Liver (tissue), 9 donors: Measurements from ENCODE around the gene LGALS7B. TPM values are rescaled to one million over a fixed set of nuclear protein-coding genes. Genes with fewer than 3 reads are reported as not detected.
"Not testable (repeated sequence)": the region's sequence is repeated elsewhere in the genome, so short reads cannot be mapped to it uniquely, and the experiment has no call there.

Experiments
- DNase-seq: peaks from one replicate; pipeline ENCODE4 v3.0.0-alpha.2; 2017; ENCODE audit warnings: low spot score
- H3K27ac ChIP-seq, 2 donors: one replicate each; pipeline ENCODE4 v1.7.0; 2013; ENCODE audit warnings: inconsistent platforms in 2 of 2, low read length in 2 of 2, control low read depth in 1 of 2, low read depth in 1 of 2, mild to moderate bottlenecking in 1 of 2
- H3K27me3 ChIP-seq, 4 donors: one replicate each; pipeline versions ENCODE4 v1.6.1 to v1.7.0; 2013; ENCODE audit warnings: low read length in 3 of 4, inconsistent platforms in 1 of 4, mild to moderate bottlenecking in 1 of 4, moderate library complexity in 1 of 4; ENCODE audit not compliant: control insufficient read depth in 4 of 4, insufficient read depth in 4 of 4
- H3K36me3 ChIP-seq, 4 donors: one replicate each; pipeline versions ENCODE4 v1.6.1 to v1.7.0; 2013; ENCODE audit warnings: low read length in 3 of 4, mild to moderate bottlenecking in 3 of 4, low read depth in 1 of 4, moderate library complexity in 1 of 4; ENCODE audit not compliant: control insufficient read depth in 4 of 4, insufficient read depth in 3 of 4
- H3K4me1 ChIP-seq, 4 donors: one replicate each; pipeline versions ENCODE4 v1.6.1 to v1.7.0; 2013; ENCODE audit warnings: low read length in 3 of 4, mild to moderate bottlenecking in 3 of 4, moderate library complexity in 1 of 4; ENCODE audit not compliant: control insufficient read depth in 4 of 4, insufficient read depth in 4 of 4
- H3K4me3 ChIP-seq, 3 donors: one replicate each; pipeline versions ENCODE4 v1.6.1 to v1.7.0; 2013; ENCODE audit warnings: low read length in 3 of 3, control low read depth in 1 of 3, low read depth in 1 of 3, mild to moderate bottlenecking in 1 of 3
- H3K9ac ChIP-seq, 2 donors: one replicate each; pipeline ENCODE4 v1.7.0; 2013; ENCODE audit warnings: low read length in 2 of 2, mild to moderate bottlenecking in 2 of 2, moderate library complexity in 2 of 2, control low read depth in 1 of 2, low read depth in 1 of 2
- H3K9me3 ChIP-seq, 4 donors: one replicate each; pipeline versions ENCODE4 v1.6.1 to v1.7.0; 2013; ENCODE audit warnings: low read length in 3 of 4; ENCODE audit not compliant: control insufficient read depth in 4 of 4
- EGR1 ChIP-seq, 2 donors: IDR thresholded peaks; 2 replicates each; pipeline ENCODE4 v1.6.1; 2016 to 2018; ENCODE audit warnings: antibody characterized with exemption in 2 of 2, low read depth in 2 of 2
- FOXA1 ChIP-seq: IDR thresholded peaks from 2 replicates; pipeline ENCODE4 v1.6.1; 2016; ENCODE audit warnings: antibody characterized with exemption
- FOXA2 ChIP-seq: IDR thresholded peaks from 2 replicates; pipeline ENCODE4 v1.6.1; 2016; ENCODE audit warnings: antibody characterized with exemption
- GABPA ChIP-seq, 2 donors: IDR thresholded peaks in 1 of 2; conservative IDR thresholded peaks in 1 of 2; 2 replicates each; pipeline ENCODE4 v1.6.1; 2016; ENCODE audit warnings: antibody characterized with exemption in 2 of 2, mild to moderate bottlenecking in 1 of 2, moderate library complexity in 1 of 2
- HNF4A ChIP-seq, 2 donors: conservative IDR thresholded peaks; 2 replicates each; pipeline ENCODE4 v1.6.1; 2016; ENCODE audit warnings: antibody characterized with exemption in 2 of 2, mild to moderate bottlenecking in 2 of 2
- HNF4G ChIP-seq: IDR thresholded peaks from 2 replicates; pipeline ENCODE4 v1.6.1; 2016; ENCODE audit warnings: antibody characterized with exemption
- JUND ChIP-seq, 2 donors: IDR thresholded peaks; 2 replicates each; pipeline ENCODE4 v1.6.1; 2016; ENCODE audit warnings: antibody characterized with exemption in 2 of 2
- NR2F2 ChIP-seq: IDR thresholded peaks from 2 replicates; pipeline ENCODE4 v1.6.1; 2016; ENCODE audit warnings: antibody characterized with exemption
- RAD21 ChIP-seq, 2 donors: IDR thresholded peaks; 2 replicates each; pipeline ENCODE4 v1.6.1; 2016; ENCODE audit warnings: antibody characterized with exemption in 2 of 2, mild to moderate bottlenecking in 2 of 2
- RXRA ChIP-seq, 2 donors: IDR thresholded peaks; 2 replicates each; pipeline ENCODE4 v1.6.1; 2017 to 2018; ENCODE audit warnings: antibody characterized with exemption in 2 of 2, mild to moderate bottlenecking in 1 of 2
- SP1 ChIP-seq: IDR thresholded peaks from 2 replicates; pipeline ENCODE4 v1.6.1; 2018; ENCODE audit warnings: antibody characterized with exemption, mild to moderate bottlenecking
- TAF1 ChIP-seq: conservative IDR thresholded peaks from 2 replicates; pipeline ENCODE4 v1.6.1; 2016; ENCODE audit warnings: antibody characterized with exemption, mild to moderate bottlenecking
- YY1 ChIP-seq: IDR thresholded peaks from 2 replicates; pipeline ENCODE4 v1.6.1; 2016; ENCODE audit warnings: antibody characterized with exemption, mild to moderate bottlenecking
- WGBS: extraction: QIAGEN DNeasy Blood & Tissue Kit; methylation state at CpG from one replicate; pipeline ENCODE4 v1.1.7; 2013; 5-methylcytosine and 5-hydroxymethylcytosine counted together
- polyA plus RNA-seq, 2 donors: library from polyadenylated mRNA; stranded (reverse) in 1 of 2; unstranded in 1 of 2; fragments of 200-250 nt in 1 of 2; fragments of >200 nt in 1 of 2; fragmentation: Nextera tagmentation in 1 of 2; extraction: Ambion mirVana in 1 of 2; gene quantifications; one replicate each; pipeline versions ENCODE4 v1.2.1 to v1.2.3, GENCODE V29; 2013 to 2015
- total RNA-seq, 2 donors: library from RNA; depleted of rRNA; stranded (reverse); fragments of >200 nt; gene quantifications; one replicate each; pipeline ENCODE4 v1.2.3, GENCODE V29; 2014
- TF ChIP-seq, protein P1 (sequence below): IDR thresholded peaks from 2 replicates; pipeline ENCODE4 v1.6.1; 2016; ENCODE audit warnings: antibody characterized with exemption
- TF ChIP-seq, protein P2 (sequence below): IDR thresholded peaks from 2 replicates; pipeline ENCODE4 v1.6.1; 2016; ENCODE audit warnings: antibody characterized with exemption, mild to moderate bottlenecking
- TF ChIP-seq, protein P3 (sequence below): IDR thresholded peaks from 2 replicates; pipeline ENCODE4 v1.6.1; 2016; ENCODE audit warnings: antibody characterized with exemption
- TF ChIP-seq, protein P4 (sequence below): fragments of 150-350 bp; IDR thresholded peaks from 2 replicates; pipeline ENCODE4 v1.5.1; 2017; ENCODE audit warnings: improper control_type of control experiment, low read depth, low read length; ENCODE audit not compliant: missing input control
- TF ChIP-seq, protein P5 (sequence below): IDR thresholded peaks from 2 replicates; pipeline ENCODE4 v1.6.1; 2016; ENCODE audit warnings: antibody characterized with exemption
- donor health status: healthy.
- donor health status: healthy.
- donor health status: healthy.
- donor health status: healthy.
- donor health status: healthy.

Gene LGALS7B
- total and polyA plus RNA-seq, 4 donors = 0.36 TPM; not detected in 3

DNA sequence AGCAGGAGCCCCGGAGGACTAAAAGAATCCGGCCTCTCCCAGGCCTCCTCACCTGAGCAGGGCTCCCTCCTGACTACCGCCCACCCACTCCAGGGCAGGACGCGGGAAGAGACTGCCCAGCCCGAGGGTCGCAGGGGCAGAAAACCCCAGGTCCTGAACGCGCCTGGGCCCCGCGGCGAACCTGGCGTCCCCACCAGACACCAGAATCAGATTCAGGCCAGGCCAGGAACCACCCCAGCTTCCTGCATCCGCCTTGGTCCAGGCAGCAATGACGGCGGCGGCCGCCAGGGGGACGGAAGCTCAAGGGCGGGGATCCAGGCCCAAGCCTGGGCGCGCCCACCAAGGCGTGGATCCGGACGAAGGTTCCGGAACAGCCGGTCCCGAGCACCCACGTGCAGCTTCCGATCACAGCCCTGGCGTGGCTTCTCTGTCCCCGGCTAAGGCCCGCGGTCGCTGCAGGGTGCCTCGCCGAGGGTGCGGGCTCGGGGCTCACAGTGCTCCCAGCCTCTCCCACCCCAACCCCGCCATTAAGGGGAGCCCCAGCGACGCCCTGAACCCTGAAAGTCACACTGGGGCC lies 19.3 kb upstream of the LGALS7B start:
- Histone ChIP-seq H3K27me3 (no peaks in the 10 kb centered on the region), H3K9ac (no peak overlapping the region), H3K9me3 (no peaks in the 10 kb centered on the region), H3K4me1 (peaks cover 0 to 1% (median 0%) of the 10 kb centered on the region in 4 donors), H3K4me3 (no peak overlapping the region), H3K27ac (peak overlapping the region in 1 of 2 donors; percentile 28), H3K36me3 (no peaks in the 10 kb centered on the region)
- peak; percentile 96 for DNase-seq
- TF ChIP-seq, protein P1, sequence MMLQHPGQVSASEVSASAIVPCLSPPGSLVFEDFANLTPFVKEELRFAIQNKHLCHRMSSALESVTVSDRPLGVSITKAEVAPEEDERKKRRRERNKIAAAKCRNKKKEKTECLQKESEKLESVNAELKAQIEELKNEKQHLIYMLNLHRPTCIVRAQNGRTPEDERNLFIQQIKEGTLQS = no peak
- TF ChIP-seq EGR1 (IDR thresholded peaks at IDR 0.05; ENCODE audit: low read depth in 2 of 2) (no peak), JUND (IDR thresholded peaks at IDR 0.05) (no peak), HNF4G (no peak), GABPA (IDR thresholded peaks at IDR 0.05 in 1 of 2, conservative IDR thresholded peaks at IDR 0.05 in 1 of 2) (no peak), RXRA (IDR thresholded peaks at IDR 0.05) (no peak), NR2F2 (no peak), YY1 (peak; percentile 10), HNF4A (conservative IDR thresholded peaks at IDR 0.05) (no peak), TAF1 (no peak), FOXA1 (no peak), FOXA2 (no peak), SP1 (peak; percentile 26), RAD21 (IDR thresholded peaks at IDR 0.05) (peak; percentile 68 to 91)
- TF ChIP-seq, protein P2, sequence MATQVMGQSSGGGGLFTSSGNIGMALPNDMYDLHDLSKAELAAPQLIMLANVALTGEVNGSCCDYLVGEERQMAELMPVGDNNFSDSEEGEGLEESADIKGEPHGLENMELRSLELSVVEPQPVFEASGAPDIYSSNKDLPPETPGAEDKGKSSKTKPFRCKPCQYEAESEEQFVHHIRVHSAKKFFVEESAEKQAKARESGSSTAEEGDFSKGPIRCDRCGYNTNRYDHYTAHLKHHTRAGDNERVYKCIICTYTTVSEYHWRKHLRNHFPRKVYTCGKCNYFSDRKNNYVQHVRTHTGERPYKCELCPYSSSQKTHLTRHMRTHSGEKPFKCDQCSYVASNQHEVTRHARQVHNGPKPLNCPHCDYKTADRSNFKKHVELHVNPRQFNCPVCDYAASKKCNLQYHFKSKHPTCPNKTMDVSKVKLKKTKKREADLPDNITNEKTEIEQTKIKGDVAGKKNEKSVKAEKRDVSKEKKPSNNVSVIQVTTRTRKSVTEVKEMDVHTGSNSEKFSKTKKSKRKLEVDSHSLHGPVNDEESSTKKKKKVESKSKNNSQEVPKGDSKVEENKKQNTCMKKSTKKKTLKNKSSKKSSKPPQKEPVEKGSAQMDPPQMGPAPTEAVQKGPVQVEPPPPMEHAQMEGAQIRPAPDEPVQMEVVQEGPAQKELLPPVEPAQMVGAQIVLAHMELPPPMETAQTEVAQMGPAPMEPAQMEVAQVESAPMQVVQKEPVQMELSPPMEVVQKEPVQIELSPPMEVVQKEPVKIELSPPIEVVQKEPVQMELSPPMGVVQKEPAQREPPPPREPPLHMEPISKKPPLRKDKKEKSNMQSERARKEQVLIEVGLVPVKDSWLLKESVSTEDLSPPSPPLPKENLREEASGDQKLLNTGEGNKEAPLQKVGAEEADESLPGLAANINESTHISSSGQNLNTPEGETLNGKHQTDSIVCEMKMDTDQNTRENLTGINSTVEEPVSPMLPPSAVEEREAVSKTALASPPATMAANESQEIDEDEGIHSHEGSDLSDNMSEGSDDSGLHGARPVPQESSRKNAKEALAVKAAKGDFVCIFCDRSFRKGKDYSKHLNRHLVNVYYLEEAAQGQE = no peak
- TF ChIP-seq, protein P3, sequence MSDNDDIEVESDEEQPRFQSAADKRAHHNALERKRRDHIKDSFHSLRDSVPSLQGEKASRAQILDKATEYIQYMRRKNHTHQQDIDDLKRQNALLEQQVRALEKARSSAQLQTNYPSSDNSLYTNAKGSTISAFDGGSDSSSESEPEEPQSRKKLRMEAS = peak; percentile 46
- TF ChIP-seq, protein P4, sequence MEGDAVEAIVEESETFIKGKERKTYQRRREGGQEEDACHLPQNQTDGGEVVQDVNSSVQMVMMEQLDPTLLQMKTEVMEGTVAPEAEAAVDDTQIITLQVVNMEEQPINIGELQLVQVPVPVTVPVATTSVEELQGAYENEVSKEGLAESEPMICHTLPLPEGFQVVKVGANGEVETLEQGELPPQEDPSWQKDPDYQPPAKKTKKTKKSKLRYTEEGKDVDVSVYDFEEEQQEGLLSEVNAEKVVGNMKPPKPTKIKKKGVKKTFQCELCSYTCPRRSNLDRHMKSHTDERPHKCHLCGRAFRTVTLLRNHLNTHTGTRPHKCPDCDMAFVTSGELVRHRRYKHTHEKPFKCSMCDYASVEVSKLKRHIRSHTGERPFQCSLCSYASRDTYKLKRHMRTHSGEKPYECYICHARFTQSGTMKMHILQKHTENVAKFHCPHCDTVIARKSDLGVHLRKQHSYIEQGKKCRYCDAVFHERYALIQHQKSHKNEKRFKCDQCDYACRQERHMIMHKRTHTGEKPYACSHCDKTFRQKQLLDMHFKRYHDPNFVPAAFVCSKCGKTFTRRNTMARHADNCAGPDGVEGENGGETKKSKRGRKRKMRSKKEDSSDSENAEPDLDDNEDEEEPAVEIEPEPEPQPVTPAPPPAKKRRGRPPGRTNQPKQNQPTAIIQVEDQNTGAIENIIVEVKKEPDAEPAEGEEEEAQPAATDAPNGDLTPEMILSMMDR = peak; percentile 67
- TF ChIP-seq, protein P5, sequence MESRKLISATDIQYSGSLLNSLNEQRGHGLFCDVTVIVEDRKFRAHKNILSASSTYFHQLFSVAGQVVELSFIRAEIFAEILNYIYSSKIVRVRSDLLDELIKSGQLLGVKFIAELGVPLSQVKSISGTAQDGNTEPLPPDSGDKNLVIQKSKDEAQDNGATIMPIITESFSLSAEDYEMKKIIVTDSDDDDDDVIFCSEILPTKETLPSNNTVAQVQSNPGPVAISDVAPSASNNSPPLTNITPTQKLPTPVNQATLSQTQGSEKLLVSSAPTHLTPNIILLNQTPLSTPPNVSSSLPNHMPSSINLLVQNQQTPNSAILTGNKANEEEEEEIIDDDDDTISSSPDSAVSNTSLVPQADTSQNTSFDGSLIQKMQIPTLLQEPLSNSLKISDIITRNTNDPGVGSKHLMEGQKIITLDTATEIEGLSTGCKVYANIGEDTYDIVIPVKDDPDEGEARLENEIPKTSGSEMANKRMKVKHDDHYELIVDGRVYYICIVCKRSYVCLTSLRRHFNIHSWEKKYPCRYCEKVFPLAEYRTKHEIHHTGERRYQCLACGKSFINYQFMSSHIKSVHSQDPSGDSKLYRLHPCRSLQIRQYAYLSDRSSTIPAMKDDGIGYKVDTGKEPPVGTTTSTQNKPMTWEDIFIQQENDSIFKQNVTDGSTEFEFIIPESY = no peak
- WGBS = 46% methylated on average over 42 of the region's 42 CpGs

DNA sequence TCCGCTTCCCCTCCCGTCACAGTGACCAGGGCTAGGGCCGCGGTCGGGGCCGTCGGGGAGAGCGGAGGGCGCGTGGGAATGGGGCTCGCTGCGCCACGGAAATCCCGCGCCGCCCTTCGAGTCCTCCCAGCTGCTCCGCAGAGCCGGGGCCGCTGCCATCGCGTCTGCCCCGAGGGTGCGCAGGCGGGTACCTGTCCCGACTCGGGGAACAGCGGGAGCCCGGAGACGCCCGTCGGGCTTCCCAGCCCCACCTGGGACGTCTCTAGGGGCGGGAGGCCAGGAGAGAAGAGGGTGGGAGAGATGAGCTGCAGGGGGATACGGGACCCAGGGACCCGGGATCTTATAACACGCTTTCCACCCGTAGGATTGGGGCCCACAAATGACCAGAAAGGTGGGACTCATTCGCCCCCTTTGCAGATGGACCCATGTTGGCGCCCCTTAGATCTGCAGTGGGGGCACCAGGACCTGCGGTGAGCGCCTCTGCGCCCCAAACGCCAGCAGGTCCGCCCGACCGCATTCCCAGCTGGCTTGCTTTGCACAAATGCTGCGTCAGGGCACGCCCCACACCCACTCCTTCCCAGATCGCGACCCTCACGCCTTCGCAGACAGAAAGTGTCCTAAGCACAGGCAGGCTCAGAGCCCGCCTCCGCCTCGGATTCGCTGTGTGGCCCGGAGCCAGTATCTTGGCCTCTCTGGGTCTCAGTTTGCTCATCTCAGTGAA lies 18.6 kb upstream of the LGALS7B start:
- H3K9me3 ChIP-seq, H3K4me1 ChIP-seq, H3K4me3 ChIP-seq, H3K36me3 ChIP-seq, H3K27ac ChIP-seq, H3K9ac ChIP-seq, DNase-seq, H3K27me3 ChIP-seq: not testable (repeated sequence)
- WGBS = 35% methylated on average over 25 of the region's 58 CpGs

DNA sequence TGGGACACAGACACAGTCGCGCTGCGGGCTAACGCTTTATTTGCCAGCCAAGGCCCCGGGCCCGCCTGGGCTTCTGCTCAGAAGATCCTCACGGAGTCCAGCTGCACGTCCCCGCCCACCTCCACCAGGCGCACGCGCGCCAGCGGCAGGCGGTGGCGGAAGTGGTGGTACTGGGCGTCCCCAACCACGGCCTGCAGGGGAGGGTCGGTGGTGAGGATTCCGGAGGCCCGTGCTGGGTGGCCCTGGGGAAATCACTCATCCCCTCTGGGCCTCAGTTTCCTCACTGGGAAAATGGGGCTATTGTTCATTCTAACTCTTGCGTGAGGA lies 18.1 kb upstream of the LGALS7B start:
- not testable (repeated sequence) for H3K4me1 ChIP-seq, H3K27ac ChIP-seq

DNA sequence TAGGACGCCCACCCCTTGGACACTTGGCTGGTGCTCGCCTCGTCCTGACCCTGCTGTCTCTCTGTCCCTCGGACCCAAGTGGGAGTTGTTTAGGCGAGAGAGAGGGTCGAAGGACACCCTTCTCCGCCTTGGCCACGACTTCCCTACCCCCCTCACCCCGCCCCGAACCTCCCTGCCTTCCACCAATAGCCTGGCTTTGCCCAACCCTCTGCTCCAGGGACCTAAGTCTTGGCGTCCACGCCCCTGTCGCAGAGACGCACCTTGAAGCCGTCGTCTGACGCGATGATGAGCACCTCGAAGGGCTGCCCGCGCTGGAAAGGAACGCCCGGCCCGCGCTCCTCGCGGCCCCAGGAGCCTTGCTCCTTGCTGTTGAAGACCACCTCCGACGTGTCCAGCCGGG lies 17.4 kb upstream of the LGALS7B start:
- H3K27me3 ChIP-seq, DNase-seq, H3K4me3 ChIP-seq, H3K36me3 ChIP-seq, H3K27ac ChIP-seq, H3K9ac ChIP-seq, H3K4me1 ChIP-seq, H3K9me3 ChIP-seq: not testable (repeated sequence)
- WGBS = 84% methylated on average over 7 of the region's 30 CpGs

More for the DNA sequence above, 18.1 kb upstream of the LGALS7B start:
- H3K27me3 ChIP-seq, H3K4me3 ChIP-seq, DNase-seq, H3K36me3 ChIP-seq, H3K9me3 ChIP-seq, H3K9ac ChIP-seq: not testable (repeated sequence)
- WGBS = 33% methylated on average over 1 of the region's 22 CpGs
